Ovary (tissue), 3 donors: ENCODE data around the gene LCE3B.

ENCODE experiments used
- POLR2A ChIP-seq: fragments of 450-650 bp; IDR thresholded peaks from one replicate; pipeline ENCODE4 v1.6.1; 2017; ENCODE audit warnings: antibody characterized with exemption, mild to moderate bottlenecking, moderate library complexity
- TF ChIP-seq, protein P1 (sequence below), 3 donors: fragments of 450-650 bp in 2 of 3; fragments of 200-600 bp in 1 of 3; IDR thresholded peaks; one replicate each; pipeline versions ENCODE4 v1.5.1 to v1.8.0; 2016 to 2022; ENCODE audit warnings: antibody characterized with exemption in 3 of 3, mild to moderate bottlenecking in 1 of 3
- donor health status: DM: no; HTN: no; CAD: no.

DNA sequence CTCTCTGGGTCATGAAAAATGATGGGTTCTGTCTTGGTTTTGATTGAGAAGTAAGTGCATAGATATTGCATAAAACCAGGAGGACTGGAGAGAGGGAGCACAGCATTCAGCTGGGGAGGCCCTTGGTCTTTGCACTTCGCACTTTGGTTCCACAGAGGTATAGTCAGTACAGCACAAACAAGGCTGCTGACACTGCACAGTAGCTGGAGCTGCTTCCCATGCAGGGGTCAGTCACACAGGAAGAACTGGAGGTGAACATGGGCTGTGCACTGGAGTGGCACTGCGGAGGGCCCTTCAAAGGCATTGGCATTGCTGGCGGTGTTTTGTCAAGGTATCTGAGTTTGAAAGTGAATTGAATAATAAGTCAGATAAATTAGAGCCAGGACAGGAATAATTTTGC is 45.0 kb downstream of the LCE3B start:
- TF ChIP-seq, protein P1, sequence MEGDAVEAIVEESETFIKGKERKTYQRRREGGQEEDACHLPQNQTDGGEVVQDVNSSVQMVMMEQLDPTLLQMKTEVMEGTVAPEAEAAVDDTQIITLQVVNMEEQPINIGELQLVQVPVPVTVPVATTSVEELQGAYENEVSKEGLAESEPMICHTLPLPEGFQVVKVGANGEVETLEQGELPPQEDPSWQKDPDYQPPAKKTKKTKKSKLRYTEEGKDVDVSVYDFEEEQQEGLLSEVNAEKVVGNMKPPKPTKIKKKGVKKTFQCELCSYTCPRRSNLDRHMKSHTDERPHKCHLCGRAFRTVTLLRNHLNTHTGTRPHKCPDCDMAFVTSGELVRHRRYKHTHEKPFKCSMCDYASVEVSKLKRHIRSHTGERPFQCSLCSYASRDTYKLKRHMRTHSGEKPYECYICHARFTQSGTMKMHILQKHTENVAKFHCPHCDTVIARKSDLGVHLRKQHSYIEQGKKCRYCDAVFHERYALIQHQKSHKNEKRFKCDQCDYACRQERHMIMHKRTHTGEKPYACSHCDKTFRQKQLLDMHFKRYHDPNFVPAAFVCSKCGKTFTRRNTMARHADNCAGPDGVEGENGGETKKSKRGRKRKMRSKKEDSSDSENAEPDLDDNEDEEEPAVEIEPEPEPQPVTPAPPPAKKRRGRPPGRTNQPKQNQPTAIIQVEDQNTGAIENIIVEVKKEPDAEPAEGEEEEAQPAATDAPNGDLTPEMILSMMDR (IDR thresholded peaks at IDR 0.05) = no peak
- no peak for TF ChIP-seq POLR2A
